Smooth muscle cell (in vitro differentiated cells): ENCODE measurements around the gene SLC20A1. TPM values are rescaled to one million over a fixed set of nuclear protein-coding genes. Genes with fewer than 3 reads are reported as not detected.
"Not testable (repeated sequence)": the region's sequence is repeated elsewhere in the genome, so short reads cannot be mapped to it uniquely, and the experiment has no call there.

Source experiments
- DNase-seq: peaks from one replicate; lab custom pipeline; 2025; ENCODE audit not compliant: unreplicated experiment; lab: John Stamatoyannopoulos, UW
- H2AFZ ChIP-seq: fragments of 200-600 bp; sonication (generic); 2 replicates; pipeline ENCODE4 v1.6.0; 2016; ENCODE audit warnings: antibody characterized with exemption, low read depth, mild to moderate bottlenecking
- H3F3A ChIP-seq: fragments of 200-600 bp; sonication (generic); 2 replicates; pipeline ENCODE4 v1.6.0; 2017; ENCODE audit warnings: antibody characterized with exemption, low read depth
- H3K27ac ChIP-seq: fragments of 200-600 bp; sonication (generic); 2 replicates; pipeline ENCODE4 v1.5.1; 2016; ENCODE audit warnings: low read depth, mild to moderate bottlenecking
- H3K27me3 ChIP-seq: fragments of 200-600 bp; sonication (generic); 2 replicates; pipeline ENCODE4 v1.6.1; 2016; ENCODE audit warnings: low read depth, mild to moderate bottlenecking
- H3K36me3 ChIP-seq: fragments of 200-600 bp; sonication (generic); 2 replicates; pipeline ENCODE4 v1.5.1; 2016; ENCODE audit warnings: low read depth
- H3K4me1 ChIP-seq: fragments of 200-600 bp; sonication (generic); 2 replicates; pipeline ENCODE4 v1.5.1; 2016; ENCODE audit warnings: low read depth
- H3K4me2 ChIP-seq: fragments of 200-600 bp; sonication (generic); 2 replicates; pipeline ENCODE4 v1.6.0; 2016; ENCODE audit warnings: mild to moderate bottlenecking
- H3K4me3 ChIP-seq: fragments of 200-600 bp; sonication (generic); 2 replicates; pipeline ENCODE4 v1.5.1; 2016; ENCODE audit warnings: mild to moderate bottlenecking
- H3K79me2 ChIP-seq: fragments of 200-600 bp; sonication (generic); 2 replicates; pipeline ENCODE4 v1.6.0; 2016; ENCODE audit warnings: low read depth, mild to moderate bottlenecking
- H3K9ac ChIP-seq: fragments of 200-600 bp; sonication (generic); 2 replicates; pipeline ENCODE4 v1.6.0; 2016; ENCODE audit warnings: low read depth
- H3K9me3 ChIP-seq: fragments of 200-600 bp; sonication (generic); replicated peaks from 2 replicates; pipeline ENCODE4 v1.5.1; 2016; ENCODE audit warnings: low read depth
- H4K20me1 ChIP-seq: fragments of 200-600 bp; sonication (generic); 2 replicates; pipeline ENCODE4 v1.6.0; 2016; ENCODE audit warnings: low read depth
- WGBS: methylation state at CpG from one replicate; pipeline ENCODE4 v1.1.7; 2016; ENCODE audit warnings: low lambda C conversion rate; 5-methylcytosine and 5-hydroxymethylcytosine counted together
- polyA plus RNA-seq: library from polyadenylated mRNA; unstranded; fragments of >200 nt; fragmentation: Nextera tagmentation; extraction: Ambion mirVana; gene quantifications from 2 replicates; pipeline ENCODE4 v1.2.1, GENCODE V29; 2016
- total RNA-seq: library from RNA; depleted of rRNA; stranded (reverse); fragments of >200 nt; gene quantifications from 2 replicates; pipeline ENCODE4 v1.2.3, GENCODE V29; 2014
- TF ChIP-seq, protein P1 (sequence below): fragments of 200-600 bp; sonication (generic); IDR thresholded peaks from 2 replicates; pipeline ENCODE4 v1.5.1; 2017; ENCODE audit warnings: borderline replicate concordance, mild to moderate bottlenecking, antibody characterized with exemption; ENCODE audit not compliant: insufficient read depth, poor library complexity, severe bottlenecking

The SLC20A1 gene
- total and polyA plus RNA-seq, 2 experiments from 2014 or later, result 93.4 to 106 TPM

DNA sequence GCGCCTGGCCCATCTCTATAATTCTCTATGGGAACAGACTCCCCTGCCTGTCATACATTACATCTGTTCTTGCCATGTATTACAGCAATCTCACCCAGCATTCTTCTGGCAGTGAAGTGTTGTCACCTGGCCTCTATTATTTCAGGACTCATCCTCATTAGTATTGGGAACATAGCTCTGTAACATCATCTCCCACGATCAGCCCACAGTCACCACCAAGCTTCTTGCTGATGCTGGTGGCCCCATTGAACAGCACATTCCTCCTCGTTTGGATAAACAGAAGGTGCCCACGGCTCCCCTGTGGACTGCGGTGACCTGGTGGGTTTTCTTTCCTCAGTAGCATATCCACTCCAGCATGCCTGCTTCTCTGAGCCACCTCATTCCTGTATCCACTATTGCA lies 39.8 kb upstream of the SLC20A1 start:
- Histone ChIP-seq H2AFZ (no peak overlapping the region), H4K20me1 (no peaks in the 10 kb centered on the region), H3K36me3 (no peaks in the 10 kb centered on the region), H3K27ac (no peak overlapping the region), H3K4me2 (no peak overlapping the region), H3K9me3 (no peaks in the 10 kb centered on the region), H3K9ac (no peak overlapping the region), H3K79me2 (no peaks in the 10 kb centered on the region), H3K27me3 (no peaks in the 10 kb centered on the region), H3F3A (no peaks in the 10 kb centered on the region), H3K4me3 (no peak overlapping the region), H3K4me1 (no peaks in the 10 kb centered on the region)
- 89% methylated on average over 5 of the region's 5 CpGs for WGBS
- TF ChIP-seq, protein P1, sequence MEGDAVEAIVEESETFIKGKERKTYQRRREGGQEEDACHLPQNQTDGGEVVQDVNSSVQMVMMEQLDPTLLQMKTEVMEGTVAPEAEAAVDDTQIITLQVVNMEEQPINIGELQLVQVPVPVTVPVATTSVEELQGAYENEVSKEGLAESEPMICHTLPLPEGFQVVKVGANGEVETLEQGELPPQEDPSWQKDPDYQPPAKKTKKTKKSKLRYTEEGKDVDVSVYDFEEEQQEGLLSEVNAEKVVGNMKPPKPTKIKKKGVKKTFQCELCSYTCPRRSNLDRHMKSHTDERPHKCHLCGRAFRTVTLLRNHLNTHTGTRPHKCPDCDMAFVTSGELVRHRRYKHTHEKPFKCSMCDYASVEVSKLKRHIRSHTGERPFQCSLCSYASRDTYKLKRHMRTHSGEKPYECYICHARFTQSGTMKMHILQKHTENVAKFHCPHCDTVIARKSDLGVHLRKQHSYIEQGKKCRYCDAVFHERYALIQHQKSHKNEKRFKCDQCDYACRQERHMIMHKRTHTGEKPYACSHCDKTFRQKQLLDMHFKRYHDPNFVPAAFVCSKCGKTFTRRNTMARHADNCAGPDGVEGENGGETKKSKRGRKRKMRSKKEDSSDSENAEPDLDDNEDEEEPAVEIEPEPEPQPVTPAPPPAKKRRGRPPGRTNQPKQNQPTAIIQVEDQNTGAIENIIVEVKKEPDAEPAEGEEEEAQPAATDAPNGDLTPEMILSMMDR, result no peak
- DNase-seq, result no peak

DNA sequence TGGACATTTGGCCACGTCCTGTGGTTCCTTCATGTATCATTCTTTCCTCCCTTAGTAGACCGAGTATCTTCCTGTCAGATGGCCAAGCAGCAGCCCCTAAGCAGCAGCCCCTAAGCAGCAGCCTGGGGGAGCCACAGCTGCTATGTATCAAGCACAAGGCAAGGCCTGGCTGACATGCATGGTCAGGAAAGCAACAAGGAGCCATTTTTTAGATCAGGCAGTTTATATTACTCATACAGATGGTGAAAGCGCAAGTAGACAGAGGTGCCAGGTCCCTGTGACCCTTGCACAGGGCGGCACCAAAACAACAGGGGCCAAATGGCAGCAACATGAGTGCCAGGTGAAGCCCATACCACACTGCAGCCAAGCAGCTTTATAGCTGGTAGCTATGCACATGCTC lies 39.2 kb upstream of the SLC20A1 start:
- Histone ChIP-seq H3K4me1 (no peaks in the 10 kb centered on the region), H3K4me3 (no peak overlapping the region), H2AFZ (no peak overlapping the region), H4K20me1 (no peaks in the 10 kb centered on the region), H3K79me2 (no peaks in the 10 kb centered on the region), H3K27me3 (no peaks in the 10 kb centered on the region), H3K4me2 (no peak overlapping the region), H3K9me3 (no peaks in the 10 kb centered on the region), H3K36me3 (no peaks in the 10 kb centered on the region), H3F3A (no peaks in the 10 kb centered on the region), H3K27ac (no peak overlapping the region), H3K9ac (no peak overlapping the region)
- WGBS, result 91% methylated on average over 4 of the region's 4 CpGs
- DNase-seq, result no peak
- TF ChIP-seq, protein P1, result no peak

DNA sequence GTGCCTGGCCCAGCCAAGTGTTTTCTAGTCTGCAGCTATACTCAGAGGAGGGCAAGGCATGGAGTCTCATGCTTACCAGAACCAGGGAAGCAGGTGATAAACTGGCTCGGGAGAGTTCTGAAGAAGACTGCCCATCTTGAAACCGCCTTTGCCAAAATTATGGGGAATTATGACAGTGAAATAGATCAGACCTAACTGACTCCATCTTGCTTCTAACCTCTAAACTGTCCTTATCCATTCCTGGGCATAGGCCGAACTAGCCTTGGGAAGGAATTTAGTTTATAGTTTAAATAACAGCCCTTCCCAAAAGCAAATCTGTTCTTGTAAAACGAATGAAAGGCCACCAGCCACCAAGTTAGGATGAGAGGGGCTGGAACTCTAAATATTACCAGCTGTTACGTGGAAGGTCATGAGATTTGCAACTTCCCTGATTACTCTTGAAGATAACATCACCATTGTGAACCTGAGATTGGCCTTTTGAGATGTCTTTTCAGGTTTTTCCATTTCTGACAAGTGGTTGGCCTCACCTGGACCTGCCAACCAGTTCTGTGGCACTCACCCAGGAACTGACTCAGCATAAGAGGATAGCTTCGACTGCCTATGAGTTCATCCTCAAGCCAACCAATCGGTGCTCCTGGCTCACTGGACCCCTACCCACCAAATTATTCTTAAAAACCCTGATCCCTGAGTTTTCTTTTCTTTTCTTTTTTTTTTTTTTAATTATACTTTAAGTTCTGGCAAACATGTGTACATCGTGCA lies 37.9 kb upstream of the SLC20A1 start:
- H3K36me3 ChIP-seq, result no peaks in the 10 kb centered on the region
- no peak overlapping the region for H3K9ac ChIP-seq
- no peak overlapping the region for H2AFZ ChIP-seq
- H4K20me1 ChIP-seq, result no peaks in the 10 kb centered on the region
- no peak overlapping the region for H3K27ac ChIP-seq
- TF ChIP-seq, protein P1, result no peak
- H3K79me2 ChIP-seq, result no peaks in the 10 kb centered on the region
- H3K27me3 ChIP-seq, result no peaks in the 10 kb centered on the region
- no peaks in the 10 kb centered on the region for H3F3A ChIP-seq
- DNase-seq, result no peak
- H3K4me1 ChIP-seq, result no peaks in the 10 kb centered on the region
- 95% methylated on average over 8 of the region's 8 CpGs for WGBS
- H3K9me3 ChIP-seq, result no peaks in the 10 kb centered on the region
- H3K4me3 ChIP-seq, result no peak overlapping the region
- H3K4me2 ChIP-seq, result no peak overlapping the region

DNA sequence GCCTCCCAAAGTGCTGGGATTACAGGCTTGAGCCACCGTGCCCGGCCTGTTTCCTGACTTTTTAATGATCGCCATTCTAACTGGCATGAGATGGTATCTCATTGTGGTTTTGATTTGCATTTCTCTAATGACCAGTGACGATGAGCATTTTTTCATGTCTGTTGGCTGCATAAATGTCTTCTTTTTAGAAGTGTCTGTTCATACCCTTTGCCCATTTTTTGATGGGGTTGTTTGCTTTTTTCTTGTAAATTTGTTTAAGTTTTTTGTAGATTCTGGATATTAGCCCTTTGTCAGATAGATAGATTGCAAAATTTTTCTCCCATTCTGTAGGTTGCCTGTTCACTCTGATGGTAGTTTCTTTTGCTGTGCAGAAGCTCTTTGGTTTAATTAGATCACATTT lies 36.4 kb upstream of the SLC20A1 start:
- not testable (repeated sequence) for H4K20me1 ChIP-seq, H3K4me1 ChIP-seq, H3K4me2 ChIP-seq, H3K9ac ChIP-seq, H3F3A ChIP-seq, H3K9me3 ChIP-seq, H2AFZ ChIP-seq, H3K27me3 ChIP-seq, DNase-seq, H3K36me3 ChIP-seq, H3K27ac ChIP-seq, H3K79me2 ChIP-seq, H3K4me3 ChIP-seq
- WGBS, result 97% methylated on average over 4 of the region's 4 CpGs

DNA sequence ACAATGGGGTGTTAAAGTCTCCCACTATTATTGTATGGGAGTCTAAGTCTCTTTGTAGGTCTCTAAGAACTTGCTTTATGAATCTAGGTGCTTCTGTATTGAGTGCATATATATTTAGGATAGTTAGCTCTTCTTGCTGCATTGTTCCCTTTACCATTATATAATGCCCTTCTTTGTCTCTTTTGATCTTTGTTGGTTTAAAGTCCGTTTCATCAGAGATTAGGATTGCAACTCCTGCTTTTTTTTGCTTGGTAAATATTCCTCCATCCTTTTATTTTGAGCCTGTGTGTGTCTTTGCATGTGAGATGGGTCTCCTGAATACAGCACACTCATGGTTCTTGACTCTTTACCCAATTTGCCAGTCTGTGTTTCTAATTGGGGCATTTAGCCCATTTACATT lies 33.5 kb upstream of the SLC20A1 start:
- not testable (repeated sequence) for H2AFZ ChIP-seq, H3K27ac ChIP-seq, H3K4me2 ChIP-seq, H3K79me2 ChIP-seq, H3K36me3 ChIP-seq, H3K9ac ChIP-seq, H3F3A ChIP-seq, DNase-seq, H3K4me1 ChIP-seq, H3K27me3 ChIP-seq, H4K20me1 ChIP-seq, H3K9me3 ChIP-seq, H3K4me3 ChIP-seq
- 93% methylated on average over 1 of the region's 1 CpG for WGBS
